ENCODE measurements around the gene NTM. TPM values are rescaled to one million over a fixed set of nuclear protein-coding genes. Genes with fewer than 3 reads are reported as not detected.

NTM gene
- total RNA-seq, 2 experiments from 2014 or later: not detected

GRCh38 chr11:131581046-131581445 is 210.6 kb downstream of the NTM start:
- H3K4me3 Mint-ChIP-seq: no peak overlapping the region
- no peak for DNase-seq
- no peak overlapping the region for H3K27ac Mint-ChIP-seq
- no peaks in the 10 kb centered on the region for H3K36me3 Mint-ChIP-seq (ENCODE audit: low read depth)
- ChIA-PET CTCF (interaction anchor here (2.8 kb wide), 1 partner anchor 94 kb away, joined by 12 read pairs; no protein-coding TSS in a partner anchor), POLR2A (interaction anchor here (0.8 kb wide), 1 partner anchor 22 kb away, joined by 3 read pairs; no protein-coding TSS in a partner anchor)
- peaks cover 7% of the 10 kb centered on the region for H3K27me3 Mint-ChIP-seq
- no peak for TF ChIP-seq CTCF (IDR thresholded peaks at IDR 0.05)
- no peaks in the 10 kb centered on the region for H3K4me1 Mint-ChIP-seq (ENCODE audit: low read depth)
- no peak for ATAC-seq
- intact Hi-C loops (cut with micrococcal nuclease): no loop called here
- peaks cover 3% of the 10 kb centered on the region for H3K9me3 Mint-ChIP-seq

- Mint-ChIP-seq H3K27ac (no peak overlapping the region), H3K9me3 (peaks cover 3% of the 10 kb centered on the region), H3K4me1 (ENCODE audit: low read depth) (no peaks in the 10 kb centered on the region), H3K27me3 (peaks cover 3% of the 10 kb centered on the region), H3K4me3 (no peak overlapping the region), H3K36me3 (ENCODE audit: low read depth) (no peaks in the 10 kb centered on the region)
- TF ChIP-seq CTCF (IDR thresholded peaks at IDR 0.05): no peak
- ATAC-seq: no peak
- no peak for DNase-seq
- intact Hi-C loops (cut with micrococcal nuclease): no loop called here
- ChIA-PET POLR2A (no interaction called here), CTCF (no interaction called here)
Observed at GRCh38 chr11:131582021-131582525, 211.7 kb downstream of the NTM start.

- ATAC-seq (no peak), DNase-seq (no peak)
- ChIA-PET POLR2A (no interaction called here), CTCF (no interaction called here)
- peaks cover 3% of the 10 kb centered on the region for H3K27me3 Mint-ChIP-seq
- H3K4me1 Mint-ChIP-seq (ENCODE audit: low read depth): no peaks in the 10 kb centered on the region
- no peak overlapping the region for H3K27ac Mint-ChIP-seq
- no peak overlapping the region for H3K4me3 Mint-ChIP-seq
- intact Hi-C loops (cut with micrococcal nuclease): no loop called here
- H3K36me3 Mint-ChIP-seq (ENCODE audit: low read depth): no peaks in the 10 kb centered on the region
- peaks cover 3% of the 10 kb centered on the region for H3K9me3 Mint-ChIP-seq
- TF ChIP-seq CTCF (IDR thresholded peaks at IDR 0.05): no peak
Observed at GRCh38 chr11:131583421-131583820, 213.0 kb downstream of the NTM start.

GRCh38 chr11:131583938-131584337 is 213.5 kb downstream of the NTM start:
- Mint-ChIP-seq H3K36me3 (ENCODE audit: low read depth) (no peaks in the 10 kb centered on the region), H3K27me3 (peaks cover 3% of the 10 kb centered on the region), H3K4me1 (ENCODE audit: low read depth) (no peaks in the 10 kb centered on the region), H3K9me3 (peaks cover 3% of the 10 kb centered on the region), H3K27ac (no peak overlapping the region), H3K4me3 (no peak overlapping the region)
- ChIA-PET CTCF (no interaction called here), POLR2A (no interaction called here)
- DNase-seq (no peak), ATAC-seq (no peak)
- TF ChIP-seq CTCF (IDR thresholded peaks at IDR 0.05): no peak
- intact Hi-C loops (cut with micrococcal nuclease): no loop called here

- intact Hi-C loops (cut with micrococcal nuclease): no loop called here
- Mint-ChIP-seq H3K36me3 (ENCODE audit: low read depth) (no peaks in the 10 kb centered on the region), H3K4me3 (no peak overlapping the region), H3K27me3 (peaks cover 3% of the 10 kb centered on the region), H3K9me3 (peaks cover 3% of the 10 kb centered on the region), H3K27ac (no peak overlapping the region), H3K4me1 (ENCODE audit: low read depth) (no peaks in the 10 kb centered on the region)
- ChIA-PET CTCF (no interaction called here), POLR2A (no interaction called here)
- DNase-seq: peak; percentile 4
- TF ChIP-seq CTCF (IDR thresholded peaks at IDR 0.05): no peak
- no peak for ATAC-seq
Observed at GRCh38 chr11:131584785-131585592, 214.6 kb downstream of the NTM start.
